Measurements from ENCODE around the gene EXTL1.

The EXTL1 gene

GRCh38 chr1:26083208-26083607 is 61.6 kb downstream of the EXTL1 start:
- DNase-seq (ENCODE audit: low read depth), result no peak
- H3K4me3 ChIP-seq (ENCODE audit: low read depth, low read length), result no peak overlapping the region
- no peak for TF ChIP-seq CTCF (IDR thresholded peaks at IDR 0.05; ENCODE audit: insufficient read depth, low read depth, low read length, missing control alignments)

- no peak overlapping the region for H3K4me3 ChIP-seq (ENCODE audit: low read depth, low read length)
- TF ChIP-seq CTCF (IDR thresholded peaks at IDR 0.05; ENCODE audit: insufficient read depth, low read depth, low read length, missing control alignments), result no peak
- no peak for DNase-seq (ENCODE audit: low read depth)
Measured at GRCh38 chr1:26084091-26084561, 62.6 kb downstream of the EXTL1 start.

- no peak overlapping the region for H3K4me3 ChIP-seq (ENCODE audit: low read depth, low read length)
- TF ChIP-seq CTCF (IDR thresholded peaks at IDR 0.05; ENCODE audit: insufficient read depth, low read depth, low read length, missing control alignments), result no peak
- DNase-seq (ENCODE audit: low read depth), result no peak
Measured at GRCh38 chr1:26084844-26085243, 63.3 kb downstream of the EXTL1 start.
